NCI-H345 (cell line): Measurements from ENCODE around the gene SRGN.
"Not testable (repeated sequence)": the region's sequence is repeated elsewhere in the genome, so short reads cannot be mapped to it uniquely, and the experiment has no call there.

Source experiments
- DNase-seq: peaks from one replicate; lab custom pipeline; 2025; lab: John Stamatoyannopoulos, UW

SRGN gene

GRCh38 chr10:69141304-69141703, 53.4 kb downstream of the SRGN start:
- no peak for DNase-seq

DNA sequence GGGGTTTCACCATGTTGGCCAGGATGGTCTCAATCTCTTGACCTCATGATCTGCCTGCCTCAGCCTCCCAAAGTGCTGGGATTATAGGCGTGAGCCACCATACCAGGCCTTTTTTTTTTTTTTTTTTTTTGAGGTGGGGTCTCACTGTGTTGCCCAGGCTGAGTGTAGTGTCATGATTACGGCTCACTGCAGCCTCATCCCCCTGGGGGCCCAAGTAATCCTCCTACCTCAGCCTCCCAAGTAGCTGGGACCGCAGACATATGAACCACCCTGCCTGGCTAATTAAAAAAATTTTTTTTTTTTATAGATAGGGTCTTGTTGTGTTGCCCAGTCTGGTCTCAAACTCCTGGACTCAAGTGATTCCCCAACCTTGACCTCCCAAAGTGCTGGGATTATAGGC, 54.2 kb downstream of the SRGN start:
- DNase-seq = not testable (repeated sequence)

DNA sequence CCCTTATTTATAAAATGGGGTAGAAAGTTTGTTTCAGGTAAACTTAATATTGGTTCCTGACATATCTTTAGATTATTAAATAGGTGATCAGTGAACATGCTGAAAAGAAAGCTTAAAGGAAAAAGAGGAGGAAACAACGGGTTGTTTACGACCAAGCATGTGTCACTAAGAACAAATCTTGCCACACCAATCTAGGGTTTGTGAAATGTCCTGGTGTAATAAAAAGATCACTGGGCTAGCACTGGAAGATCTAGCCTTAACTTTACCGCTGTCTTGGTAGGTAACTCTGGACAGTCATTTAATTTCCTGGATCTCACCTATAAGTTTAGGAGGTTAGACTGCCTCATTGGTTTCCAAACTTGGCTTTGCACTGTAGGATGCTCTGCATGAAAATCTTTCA, 55.1 kb downstream of the SRGN start:
- DNase-seq = no peak

DNA sequence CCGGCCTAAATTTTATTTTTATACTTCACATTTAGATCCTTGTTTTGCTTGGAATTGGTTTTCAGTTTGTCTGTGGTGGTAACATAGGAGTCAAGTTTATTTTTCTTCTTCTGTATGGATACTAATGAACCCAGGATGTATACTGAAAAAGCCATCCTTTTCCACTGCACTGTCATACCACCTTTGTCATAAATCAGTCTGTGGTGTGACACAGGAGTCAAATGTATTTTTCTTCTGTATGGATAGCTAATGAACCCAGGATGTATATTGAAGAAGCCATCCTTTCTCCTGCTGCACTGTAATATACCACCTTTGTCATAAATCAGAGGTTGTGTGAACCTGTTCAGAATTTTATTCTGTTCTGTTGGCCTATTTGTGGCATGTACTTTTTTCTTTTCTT, 57.4 kb downstream of the SRGN start:
- DNase-seq = no peak

GRCh38 chr10:69145864-69146263, 58.0 kb downstream of the SRGN start:
- no peak for DNase-seq

DNA sequence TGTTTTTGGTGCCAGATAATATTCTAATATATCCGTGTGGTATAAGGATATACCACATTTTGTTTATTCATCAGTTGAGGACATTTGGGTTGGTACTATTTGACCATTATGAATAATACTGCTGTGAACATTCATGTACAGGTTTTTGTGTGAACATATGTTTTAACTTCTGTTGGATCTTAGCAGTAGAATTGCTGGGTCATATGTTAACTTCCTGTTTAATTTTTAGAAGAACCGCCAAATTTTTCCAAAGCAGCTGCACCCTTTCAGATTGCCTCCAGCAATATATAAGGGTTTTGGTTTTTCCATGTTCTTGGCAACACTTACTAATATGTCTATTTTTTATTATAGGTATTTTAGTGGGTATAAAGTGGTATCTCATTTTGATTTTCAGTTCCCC, 58.9 kb downstream of the SRGN start:
- DNase-seq = no peak

DNA sequence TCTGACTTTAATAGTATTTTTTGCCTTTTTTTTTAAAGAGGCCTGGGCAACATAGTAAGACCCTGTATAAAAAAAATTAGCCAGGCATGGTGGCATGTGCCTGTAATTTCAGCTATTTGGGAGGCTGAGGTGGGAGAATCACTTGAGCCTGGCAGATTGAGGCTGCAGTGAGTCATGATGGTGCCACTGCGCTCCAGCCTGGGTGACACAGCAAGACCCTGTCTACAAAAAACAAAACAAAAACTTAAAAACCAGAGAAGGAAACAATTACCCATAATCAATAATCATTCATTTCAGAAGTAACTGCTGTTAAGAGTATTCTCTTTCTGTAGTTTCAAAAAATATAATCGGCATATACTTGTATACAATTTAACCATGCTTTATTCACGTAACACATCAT, 64.1 kb downstream of the SRGN start:
- no peak for DNase-seq

GRCh38 chr10:69153227-69153626, 65.3 kb downstream of the SRGN start:
- no peak for DNase-seq
